Gastroesophageal sphincter (tissue), 4 donors: ENCODE data around the gene SEMA7A. TPM values are rescaled to one million over a fixed set of nuclear protein-coding genes. Genes with fewer than 3 reads are reported as not detected.
A peak's percentile ranks its signal among the peaks of the same experiment; 100 is the strongest.
"Not testable (repeated sequence)": the region's sequence is repeated elsewhere in the genome, so short reads cannot be mapped to it uniquely, and the experiment has no call there.

ENCODE experiments used
- ATAC-seq: fragments of 150-250 bp; one replicate; pipeline ENCODE4 v1.9.1; 2016; ENCODE audit warnings: mild to moderate bottlenecking, moderate library complexity
- H3K27ac ChIP-seq, 4 donors: fragments of 200-600 bp; sonication (generic) in 3 of 4; 1 replicate in 3 of 4; 2 replicates in 1 of 4; pipeline ENCODE4 v1.5.1; 2016 to 2019
- H3K27me3 ChIP-seq: fragments of 200-600 bp; sonication (generic); one replicate; pipeline ENCODE4 v1.5.1; 2019
- H3K36me3 ChIP-seq, 2 donors: fragments of 200-600 bp; sonication (generic); one replicate each; pipeline ENCODE4 v1.5.1; 2019; ENCODE audit warnings: control low read depth in 1 of 2
- H3K4me1 ChIP-seq, 3 donors: fragments of 200-600 bp; sonication (generic); 1 replicate in 2 of 3; 2 replicates in 1 of 3; pipeline ENCODE4 v1.5.1; 2016 to 2019; ENCODE audit warnings: control low read depth in 2 of 3
- H3K4me3 ChIP-seq, 2 donors: fragments of 200-600 bp; sonication (generic); one replicate each; pipeline ENCODE4 v1.5.1; 2019; ENCODE audit warnings: mild to moderate bottlenecking in 1 of 2, moderate library complexity in 1 of 2
- H3K9me3 ChIP-seq, 3 donors: fragments of 200-600 bp; sonication (generic); one replicate each; pipeline ENCODE4 v1.5.1; 2017 to 2019; ENCODE audit warnings: control low read depth in 2 of 3
- EP300 ChIP-seq: sonication (generic); formaldehyde crosslinking; IDR thresholded peaks from one replicate; pipeline ENCODE4 v1.6.1; 2017; ENCODE audit warnings: antibody characterized with exemption, mild to moderate bottlenecking
- POLR2A ChIP-seq, 2 donors: fragments of 450-650 bp; IDR thresholded peaks; one replicate each; pipeline ENCODE4 v1.6.1; 2017; ENCODE audit warnings: antibody characterized with exemption in 2 of 2, mild to moderate bottlenecking in 2 of 2, moderate library complexity in 1 of 2
- POLR2AphosphoS5 ChIP-seq: sonication (generic); formaldehyde crosslinking; IDR thresholded peaks from one replicate; pipeline ENCODE4 v1.6.1; 2017; ENCODE audit warnings: antibody characterized with exemption
- WGBS, 2 donors: methylation state at CpG; one replicate each; pipeline ENCODE4 v1.1.5; 2018; ENCODE audit warnings: low coverage in 1 of 2; 5-methylcytosine and 5-hydroxymethylcytosine counted together
- total RNA-seq, 4 donors: library from RNA; depleted of rRNA; stranded (reverse); fragments of >200 nt; gene quantifications; one replicate each; pipeline ENCODE4 v1.1.0, GENCODE V29; 2016
- TF ChIP-seq, protein P1 (sequence below), 4 experiments: fragments of 200-600 bp in 2 of 4; fragments of 450-650 bp in 2 of 4; sonication (generic) in 1 of 4; IDR thresholded peaks; one replicate each; pipeline ENCODE4 v1.5.1; 2017 to 2019; ENCODE audit warnings: antibody characterized with exemption in 4 of 4, mild to moderate bottlenecking in 2 of 4, moderate library complexity in 2 of 4

SEMA7A gene
- total RNA-seq, 4 donors from 2014 or later: 0.93 to 2.7 (median 1.8) TPM

DNA sequence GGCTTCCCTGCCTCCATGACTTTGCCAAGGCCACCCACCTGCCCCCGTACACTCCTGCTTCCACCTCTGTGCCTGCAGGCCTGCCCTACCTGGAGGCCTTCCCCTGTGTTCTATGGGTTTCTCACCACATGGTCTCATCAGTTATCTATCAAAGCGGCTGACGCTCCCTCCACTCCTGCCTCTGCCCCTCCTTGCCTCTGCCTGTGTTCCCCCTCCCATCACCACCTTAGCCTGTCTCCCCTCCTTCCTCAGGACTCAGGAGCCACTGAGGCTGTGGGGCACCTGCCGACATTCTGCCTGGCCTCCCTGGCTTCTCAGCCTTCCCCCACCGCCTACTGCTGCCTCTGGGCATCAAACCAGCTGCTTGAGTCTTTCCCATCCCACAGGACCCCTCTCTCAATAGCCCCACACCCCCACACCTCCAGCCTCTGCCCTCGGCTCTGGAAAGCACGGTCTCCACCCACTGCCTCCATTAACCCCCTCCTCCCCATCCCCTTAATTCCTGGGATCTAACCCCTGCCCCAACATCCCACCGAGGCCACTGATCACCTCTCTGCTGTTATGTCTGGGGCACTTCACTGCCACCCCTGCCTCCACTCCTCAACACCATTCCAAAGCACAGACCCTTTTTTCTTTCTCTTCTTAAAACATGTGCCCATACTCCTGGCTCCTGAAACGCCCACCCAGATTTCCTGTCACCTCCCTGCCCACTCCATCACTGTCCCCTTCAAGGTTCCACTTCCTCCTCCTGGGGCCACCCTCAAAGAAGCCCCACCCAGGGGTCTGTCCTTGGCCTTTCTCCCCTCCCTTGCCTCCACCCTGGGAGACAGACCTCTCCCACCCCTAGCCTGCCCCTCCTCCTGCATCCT, 41.9 kb downstream of the SEMA7A start:
- Histone ChIP-seq H3K4me3 (no peak overlapping the region), H3K27ac (peak overlapping the region in 1 of 4 donors; percentile 0), H3K27me3 (no peaks in the 10 kb centered on the region), H3K36me3 (no peaks in the 10 kb centered on the region), H3K4me1 (no peaks in the 10 kb centered on the region), H3K9me3 (no peaks in the 10 kb centered on the region)
- 71 to 78% methylated on average over 3 to 8 of the region's 9 CpGs for WGBS, 2 donors
- no peak for ATAC-seq
- TF ChIP-seq, protein P1, sequence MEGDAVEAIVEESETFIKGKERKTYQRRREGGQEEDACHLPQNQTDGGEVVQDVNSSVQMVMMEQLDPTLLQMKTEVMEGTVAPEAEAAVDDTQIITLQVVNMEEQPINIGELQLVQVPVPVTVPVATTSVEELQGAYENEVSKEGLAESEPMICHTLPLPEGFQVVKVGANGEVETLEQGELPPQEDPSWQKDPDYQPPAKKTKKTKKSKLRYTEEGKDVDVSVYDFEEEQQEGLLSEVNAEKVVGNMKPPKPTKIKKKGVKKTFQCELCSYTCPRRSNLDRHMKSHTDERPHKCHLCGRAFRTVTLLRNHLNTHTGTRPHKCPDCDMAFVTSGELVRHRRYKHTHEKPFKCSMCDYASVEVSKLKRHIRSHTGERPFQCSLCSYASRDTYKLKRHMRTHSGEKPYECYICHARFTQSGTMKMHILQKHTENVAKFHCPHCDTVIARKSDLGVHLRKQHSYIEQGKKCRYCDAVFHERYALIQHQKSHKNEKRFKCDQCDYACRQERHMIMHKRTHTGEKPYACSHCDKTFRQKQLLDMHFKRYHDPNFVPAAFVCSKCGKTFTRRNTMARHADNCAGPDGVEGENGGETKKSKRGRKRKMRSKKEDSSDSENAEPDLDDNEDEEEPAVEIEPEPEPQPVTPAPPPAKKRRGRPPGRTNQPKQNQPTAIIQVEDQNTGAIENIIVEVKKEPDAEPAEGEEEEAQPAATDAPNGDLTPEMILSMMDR (IDR thresholded peaks at IDR 0.05): no peak
- no peak for TF ChIP-seq POLR2A (IDR thresholded peaks at IDR 0.05)
- no peak for TF ChIP-seq POLR2AphosphoS5
- TF ChIP-seq EP300: no peak

DNA sequence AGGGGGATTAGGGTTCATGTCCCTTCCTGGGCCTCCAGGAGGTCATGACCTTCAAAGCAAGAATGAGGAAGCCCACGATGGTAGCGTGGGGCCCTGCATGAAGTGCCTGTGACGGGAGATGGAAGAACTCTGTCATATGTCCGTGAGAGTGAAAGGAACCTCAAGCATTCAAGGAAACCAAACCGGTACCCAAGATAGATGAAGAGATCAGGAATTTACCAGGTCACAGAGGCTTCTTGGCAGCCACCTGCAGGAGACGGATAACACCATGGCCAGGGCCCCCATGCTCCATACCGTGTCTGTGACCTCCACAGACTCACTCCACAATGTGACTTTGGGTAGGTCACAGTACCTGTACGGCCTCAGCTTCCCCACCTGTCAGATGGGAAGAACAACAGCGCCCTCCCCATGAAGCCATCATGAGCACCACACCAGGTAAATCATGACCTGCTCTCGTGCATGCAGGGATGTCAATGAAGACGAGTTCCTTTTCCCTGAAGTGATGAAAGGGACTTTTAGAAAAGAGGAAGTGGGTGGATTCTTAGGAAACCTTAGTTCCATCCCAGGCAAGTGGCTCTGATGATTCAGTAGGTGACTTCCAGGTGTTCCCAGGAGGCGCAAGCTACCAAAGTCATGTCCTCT, 43.0 kb downstream of the SEMA7A start:
- no peak overlapping the region for H3K4me3 ChIP-seq
- H3K27me3 ChIP-seq: no peaks in the 10 kb centered on the region
- TF ChIP-seq POLR2AphosphoS5 (no peak), EP300 (no peak), POLR2A (IDR thresholded peaks at IDR 0.05) (no peak)
- TF ChIP-seq, protein P1 (IDR thresholded peaks at IDR 0.05): no peak
- 83 to 93% methylated on average over 2 to 3 of the region's 12 CpGs for WGBS, 2 donors
- ATAC-seq: no peak
- no peaks in the 10 kb centered on the region for H3K9me3 ChIP-seq
- H3K4me1 ChIP-seq: peaks cover 0 to 4% (median 0%) of the 10 kb centered on the region in 3 donors
- no peaks in the 10 kb centered on the region for H3K36me3 ChIP-seq
- H3K27ac ChIP-seq: no peak overlapping the region

DNA sequence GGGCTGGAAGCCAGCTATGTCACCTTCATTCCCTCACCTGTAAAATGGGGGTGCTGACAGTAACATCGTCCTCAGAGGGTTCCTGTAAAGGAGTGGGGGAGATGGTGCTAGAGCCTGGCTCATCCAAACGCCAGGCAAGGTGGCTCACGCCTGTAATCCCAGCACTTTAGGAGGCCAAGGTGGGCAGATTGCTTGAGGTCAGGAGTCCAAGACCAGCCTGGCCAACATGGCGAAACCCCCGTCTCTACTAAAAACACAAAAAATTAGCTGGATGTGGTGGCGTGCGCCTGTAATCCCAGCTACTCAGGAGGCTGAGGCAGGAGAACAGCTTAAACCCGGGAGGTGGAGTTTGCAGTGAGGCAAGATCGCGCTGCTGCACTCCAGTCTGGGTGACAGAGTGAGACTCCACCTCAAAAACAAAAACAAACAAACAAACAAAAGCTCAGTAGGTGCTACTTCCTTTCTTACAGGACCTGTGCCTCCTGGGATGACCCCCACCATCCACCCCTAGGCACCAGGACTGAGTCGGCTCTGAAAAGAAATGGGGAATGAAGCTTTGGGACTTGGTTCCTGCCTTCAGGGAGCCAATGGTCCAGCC, 43.6 kb downstream of the SEMA7A start:
- H3K36me3 ChIP-seq, ATAC-seq, H3K27ac ChIP-seq, H3K4me3 ChIP-seq, H3K9me3 ChIP-seq, H3K27me3 ChIP-seq: not testable (repeated sequence)
- peaks cover 0 to 11% (median 0%) of the 10 kb centered on the region in 3 donors for H3K4me1 ChIP-seq
- WGBS, 2 donors: 91 to 93% methylated on average over 5 to 11 of the region's 11 CpGs

DNA sequence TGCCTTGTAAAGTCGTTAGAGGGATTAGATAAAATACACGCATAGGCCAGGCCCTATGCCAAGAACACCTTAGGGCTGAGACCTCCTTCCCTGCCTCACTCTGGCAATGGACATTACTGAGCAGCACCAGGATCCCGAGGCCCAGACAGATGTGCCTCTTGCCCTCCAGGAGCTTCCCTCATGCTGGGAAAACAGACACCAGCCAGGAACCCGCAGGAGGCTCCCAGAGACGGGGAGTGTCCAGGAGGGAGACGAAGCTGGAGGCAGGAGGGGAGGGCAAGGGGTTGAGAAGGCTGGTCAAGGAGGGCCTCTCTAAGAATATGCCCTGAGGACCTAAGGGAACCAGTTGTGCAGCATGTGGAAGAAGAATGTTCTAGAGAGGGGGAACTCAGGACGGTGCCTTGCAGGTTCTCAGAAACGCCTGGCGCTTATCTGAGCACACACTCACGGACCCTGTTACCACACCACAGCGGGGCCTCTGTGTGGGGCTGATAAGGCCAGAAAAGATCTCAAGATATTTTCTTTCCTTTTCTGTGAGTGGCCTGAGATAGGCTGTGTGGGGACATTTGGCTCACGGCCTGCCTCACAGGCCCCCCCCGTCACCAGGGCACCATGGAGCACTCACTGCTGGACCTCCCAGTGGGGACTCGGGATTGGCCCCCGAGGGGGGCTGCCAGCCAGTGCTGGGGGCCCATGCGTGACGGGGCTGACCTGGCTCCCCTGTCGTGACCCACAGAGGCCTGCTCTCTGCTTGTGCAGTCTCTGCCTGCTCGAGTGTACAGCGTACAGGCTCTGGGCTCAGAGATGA, 44.3 kb downstream of the SEMA7A start:
- 70 to 73% methylated on average over 5 to 11 of the region's 20 CpGs for WGBS, 2 donors
- no peak for ATAC-seq
- H3K9me3 ChIP-seq: no peaks in the 10 kb centered on the region
- peaks cover 0 to 16% (median 0%) of the 10 kb centered on the region in 3 donors for H3K4me1 ChIP-seq
- H3K4me3 ChIP-seq: no peak overlapping the region
- TF ChIP-seq, protein P1 (IDR thresholded peaks at IDR 0.05): no peak
- TF ChIP-seq POLR2AphosphoS5 (no peak), EP300 (no peak), POLR2A (IDR thresholded peaks at IDR 0.05) (no peak)
- no peak overlapping the region for H3K27ac ChIP-seq
- no peaks in the 10 kb centered on the region for H3K36me3 ChIP-seq
- H3K27me3 ChIP-seq: no peaks in the 10 kb centered on the region
